Testis (tissue), 3 donors: ENCODE data around the gene NT5C1A. TPM values are rescaled to one million over a fixed set of nuclear protein-coding genes. Genes with fewer than 3 reads are reported as not detected.
A peak's percentile ranks its signal among the peaks of the same experiment; 100 is the strongest.

Experiments used
- DNase-seq: peaks from one replicate; pipeline ENCODE4 v3.0.0-alpha.2; 2019
- H3K27ac ChIP-seq, 2 donors: fragments of 200-600 bp; sonication (generic); one replicate each; pipeline ENCODE4 v1.5.1; 2019
- H3K27me3 ChIP-seq: fragments of 200-600 bp; sonication (generic); one replicate; pipeline ENCODE4 v1.5.1; 2019
- H3K36me3 ChIP-seq: fragments of 200-600 bp; sonication (generic); one replicate; pipeline ENCODE4 v1.5.1; 2017; ENCODE audit warnings: low read depth; ENCODE audit errors: missing control alignments
- H3K4me1 ChIP-seq: fragments of 200-600 bp; sonication (generic); one replicate; pipeline ENCODE4 v1.5.1; 2019
- H3K4me3 ChIP-seq, 2 donors: fragments of 200-600 bp; sonication (generic); one replicate each; pipeline ENCODE4 v1.5.1; 2017 to 2019
- H3K9me3 ChIP-seq: fragments of 200-600 bp; sonication (generic); one replicate; pipeline ENCODE4 v1.5.1; 2017
- POLR2A ChIP-seq: fragments of 450-650 bp; IDR thresholded peaks from one replicate; pipeline ENCODE4 v1.6.1; 2017; ENCODE audit warnings: antibody characterized with exemption, mild to moderate bottlenecking, moderate library complexity
- WGBS, 2 donors: methylation state at CpG; one replicate each; pipeline ENCODE4 v1.1.5; 2018; 5-methylcytosine and 5-hydroxymethylcytosine counted together
- intact Hi-C: fragments of 100-400 bp; cut with DNase I; formaldehyde crosslinking; loops from one replicate; pipeline ENCODE4 v1.15.1; 2023; ENCODE audit warnings: low total_unique reads
- polyA plus RNA-seq: library from polyadenylated mRNA; stranded (reverse); fragments of 350-450 nt; fragmentation: Illumina TruSeq; extraction: RNeasy Lipid Tissue Mini Kit (QIAGEN cat#74804); gene quantifications from one replicate; pipeline ENCODE4 v1.2.3, GENCODE V29; 2014; ENCODE audit warnings: low read depth, low replicate concordance; ENCODE audit not compliant: insufficient read depth
- total RNA-seq, 2 donors: library from RNA; depleted of rRNA; stranded (reverse); fragments of >200 nt; gene quantifications; one replicate each; pipeline ENCODE4 v1.2.3, GENCODE V29; 2016
- TF ChIP-seq, protein P1 (sequence below), 3 experiments: fragments of 450-650 bp in 2 of 3; fragments of 200-600 bp in 1 of 3; sonication (generic) in 1 of 3; IDR thresholded peaks; one replicate each; pipeline ENCODE4 v1.5.1; 2016 to 2019; ENCODE audit warnings: antibody characterized with exemption in 3 of 3, mild to moderate bottlenecking in 2 of 3, moderate library complexity in 1 of 3

NT5C1A gene
- total and polyA plus RNA-seq, 3 donors from 2014 or later = 1.0 to 3.2 (median 2.1) TPM

DNA sequence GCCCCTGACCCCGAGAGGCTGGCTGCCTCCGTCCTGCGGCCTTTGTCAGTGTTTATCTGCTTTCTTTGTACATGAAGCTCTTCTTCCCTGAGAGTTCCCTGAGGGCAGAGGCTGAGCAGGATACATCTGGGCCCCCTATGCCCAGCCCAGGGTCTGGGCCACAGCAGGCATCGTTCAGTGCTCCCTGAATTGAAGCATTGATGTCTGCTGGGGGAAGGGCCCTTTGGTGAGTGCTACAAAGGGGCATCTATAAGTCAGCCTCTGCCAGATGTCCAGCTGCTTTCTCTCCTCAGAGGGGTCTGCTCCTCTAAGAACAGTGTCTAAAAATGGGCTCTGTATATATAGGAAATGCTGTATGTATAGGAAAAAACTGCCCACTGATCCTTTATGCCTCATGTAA, 34.5 kb downstream of the NT5C1A start:
- intact Hi-C loops = no loop called here
- peak overlapping the region in 1 of 2 donors; percentile 86 for H3K27ac ChIP-seq
- TF ChIP-seq POLR2A = no peak
- TF ChIP-seq, protein P1, sequence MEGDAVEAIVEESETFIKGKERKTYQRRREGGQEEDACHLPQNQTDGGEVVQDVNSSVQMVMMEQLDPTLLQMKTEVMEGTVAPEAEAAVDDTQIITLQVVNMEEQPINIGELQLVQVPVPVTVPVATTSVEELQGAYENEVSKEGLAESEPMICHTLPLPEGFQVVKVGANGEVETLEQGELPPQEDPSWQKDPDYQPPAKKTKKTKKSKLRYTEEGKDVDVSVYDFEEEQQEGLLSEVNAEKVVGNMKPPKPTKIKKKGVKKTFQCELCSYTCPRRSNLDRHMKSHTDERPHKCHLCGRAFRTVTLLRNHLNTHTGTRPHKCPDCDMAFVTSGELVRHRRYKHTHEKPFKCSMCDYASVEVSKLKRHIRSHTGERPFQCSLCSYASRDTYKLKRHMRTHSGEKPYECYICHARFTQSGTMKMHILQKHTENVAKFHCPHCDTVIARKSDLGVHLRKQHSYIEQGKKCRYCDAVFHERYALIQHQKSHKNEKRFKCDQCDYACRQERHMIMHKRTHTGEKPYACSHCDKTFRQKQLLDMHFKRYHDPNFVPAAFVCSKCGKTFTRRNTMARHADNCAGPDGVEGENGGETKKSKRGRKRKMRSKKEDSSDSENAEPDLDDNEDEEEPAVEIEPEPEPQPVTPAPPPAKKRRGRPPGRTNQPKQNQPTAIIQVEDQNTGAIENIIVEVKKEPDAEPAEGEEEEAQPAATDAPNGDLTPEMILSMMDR (IDR thresholded peaks at IDR 0.05) = no peak
- 37 to 81% methylated on average over 4 of the region's 4 CpGs for WGBS, 2 donors
- no peak for DNase-seq
- H3K36me3 ChIP-seq = no peaks in the 10 kb centered on the region
- H3K27me3 ChIP-seq = no peaks in the 10 kb centered on the region
- peak overlapping the region; percentile 15 to 93 for H3K4me3 ChIP-seq
- H3K4me1 ChIP-seq = peaks cover 37% of the 10 kb centered on the region
- H3K9me3 ChIP-seq = no peaks in the 10 kb centered on the region

DNA sequence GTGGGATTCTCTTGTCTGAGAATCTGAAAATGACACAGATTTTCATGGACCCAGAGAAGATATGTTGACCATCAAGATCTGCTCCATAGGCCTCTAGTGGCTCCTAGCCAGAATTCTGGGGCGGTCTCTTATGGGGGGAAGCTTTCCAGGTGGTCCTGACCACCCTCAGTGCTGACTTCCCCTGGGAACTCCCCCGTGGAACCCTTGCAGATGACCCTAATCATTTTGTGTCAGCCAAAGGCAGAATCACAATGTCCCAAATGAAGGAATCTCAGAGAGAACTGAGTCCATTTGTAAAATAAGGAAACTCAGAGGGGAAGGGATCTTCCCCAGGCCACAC, 36.1 kb downstream of the NT5C1A start:
- Histone ChIP-seq H3K9me3 (no peaks in the 10 kb centered on the region), H3K27me3 (no peaks in the 10 kb centered on the region), H3K4me1 (peaks cover 46% of the 10 kb centered on the region), H3K27ac (peak overlapping the region; percentile 72 to 86), H3K36me3 (no peaks in the 10 kb centered on the region), H3K4me3 (peak overlapping the region in 1 of 2 donors; percentile 20)
- WGBS, 2 donors = 52 to 53% methylated on average over 2 of the region's 2 CpGs
- TF ChIP-seq, protein P1 (IDR thresholded peaks at IDR 0.05) = no peak
- intact Hi-C loops = no loop called here
- no peak for DNase-seq

DNA sequence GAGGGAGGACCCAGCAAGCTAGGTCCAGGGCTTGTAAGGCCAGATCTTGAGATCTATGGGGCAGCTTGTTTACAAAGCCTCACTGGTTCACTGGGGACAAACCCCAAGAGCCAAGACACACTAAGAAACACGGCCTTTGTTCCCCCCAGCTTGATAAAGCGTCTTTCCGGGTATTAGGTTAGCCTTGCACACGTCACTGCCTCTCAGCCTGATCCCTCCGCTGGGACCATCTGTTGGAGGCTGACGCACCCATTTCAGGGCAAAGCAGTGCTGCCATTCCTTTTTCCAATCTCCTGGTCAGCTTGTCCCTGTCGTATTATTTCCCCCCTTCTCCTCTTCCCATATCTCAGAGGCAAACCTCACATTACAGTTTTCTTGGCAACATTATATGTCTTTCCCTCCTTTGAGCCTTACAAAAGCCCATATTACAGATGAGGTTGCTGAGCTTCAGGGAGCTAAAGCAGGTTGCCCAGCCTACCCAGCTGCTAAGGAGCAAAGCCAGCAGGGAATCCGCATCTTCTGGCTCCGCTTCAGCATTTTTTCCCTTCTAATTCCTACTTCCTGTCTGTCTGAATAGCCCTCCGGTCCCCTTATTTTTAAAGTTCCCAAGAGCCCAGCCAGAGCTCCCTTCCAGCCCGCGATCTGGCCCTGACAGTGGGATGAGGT, 36.6 kb downstream of the NT5C1A start:
- H3K9me3 ChIP-seq = no peaks in the 10 kb centered on the region
- H3K4me1 ChIP-seq = peaks cover 46% of the 10 kb centered on the region
- 49 to 50% methylated on average over 12 of the region's 12 CpGs for WGBS, 2 donors
- H3K27ac ChIP-seq = peak overlapping the region; percentile 72 to 86
- H3K36me3 ChIP-seq = no peaks in the 10 kb centered on the region
- H3K4me3 ChIP-seq = peak overlapping the region in 1 of 2 donors; percentile 20
- no peaks in the 10 kb centered on the region for H3K27me3 ChIP-seq
- TF ChIP-seq POLR2A = no peak
- TF ChIP-seq, protein P1 (IDR thresholded peaks at IDR 0.05) = no peak
- DNase-seq = no peak
- intact Hi-C loops = no loop called here

DNA sequence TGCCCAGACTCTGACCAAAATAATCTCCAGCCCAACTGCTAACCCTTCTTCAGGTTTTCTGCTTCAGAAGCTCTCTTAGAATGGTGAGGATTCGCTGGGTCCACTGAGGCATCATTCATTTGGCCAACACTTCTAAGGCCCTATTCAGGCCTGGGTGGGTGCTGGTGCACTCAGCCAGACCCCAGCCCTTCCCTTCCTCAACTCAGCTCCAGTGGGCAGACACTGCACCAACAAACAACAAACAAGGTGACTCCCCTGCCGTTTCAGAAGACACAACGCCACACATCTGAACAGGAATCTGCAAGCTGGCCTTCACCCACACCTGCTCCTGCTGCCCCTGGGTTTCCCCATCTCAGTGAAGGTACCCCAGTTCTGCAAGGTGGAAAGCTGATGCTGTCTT, 38.5 kb downstream of the NT5C1A start:
- DNase-seq = no peak
- intact Hi-C loops = no loop called here
- Histone ChIP-seq H3K36me3 (no peaks in the 10 kb centered on the region), H3K4me1 (peaks cover 43% of the 10 kb centered on the region), H3K27me3 (no peaks in the 10 kb centered on the region), H3K27ac (peak overlapping the region in 1 of 2 donors; percentile 82), H3K4me3 (peak overlapping the region in 1 of 2 donors; percentile 41), H3K9me3 (no peaks in the 10 kb centered on the region)
- no peak for TF ChIP-seq POLR2A
- TF ChIP-seq, protein P1 (IDR thresholded peaks at IDR 0.05) = no peak
- WGBS, 2 donors = 39 to 40% methylated on average over 3 of the region's 3 CpGs
